Peyer's patch (tissue), 4 donors: ENCODE data around the gene COL16A1.

Experiments
- CTCF ChIP-seq, 6 experiments: fragments of 450-650 bp in 4 of 6; fragments of 200-600 bp in 2 of 6; sonication (generic) in 1 of 6; IDR thresholded peaks; one replicate each; pipeline ENCODE4 v1.5.1; 2017 to 2019; ENCODE audit warnings: antibody characterized with exemption in 6 of 6, mild to moderate bottlenecking in 3 of 6, moderate library complexity in 1 of 6
- POLR2A ChIP-seq, 2 donors: fragments of 450-650 bp; IDR thresholded peaks; one replicate each; pipeline ENCODE4 v1.5.1; 2017; ENCODE audit warnings: antibody characterized with exemption in 2 of 2, mild to moderate bottlenecking in 2 of 2, moderate library complexity in 2 of 2

GRCh38 chr1:31683997-31684396 lies 19.8 kb downstream of the COL16A1 start:
- TF ChIP-seq CTCF (IDR thresholded peaks at IDR 0.05) (peak in 4 of 6 experiments; percentile 23 to 69 (median 61)), POLR2A (IDR thresholded peaks at IDR 0.05) (no peak)
